H1 (cell line): ENCODE data around the gene BRMS1L. TPM values are rescaled to one million over a fixed set of nuclear protein-coding genes. Genes with fewer than 3 reads are reported as not detected.

ENCODE experiments used
- CTCF ChIA-PET: fragments of 300-600 bp; sonication (Branson Sonifier 250); formaldehyde crosslinking; loops from one replicate; lab custom pipeline; 2021; ENCODE audit not compliant: partially characterized antibody; lab: Charles Lee
- POLR2A ChIA-PET: fragments of 300-600 bp; sonication (Branson Sonifier 250); formaldehyde crosslinking; loops from one replicate; lab custom pipeline; 2021; ENCODE audit warnings: inconsistent platforms; ENCODE audit not compliant: partially characterized antibody; lab: Charles Lee
- DNase-seq, 2 experiments: peaks; one replicate each; pipeline versions ENCODE4 v3.0.0 to v3.0.0-alpha.2; 2010 to 2022; ENCODE audit warnings: low spot score in 2 of 2, low read depth in 1 of 2, mixed read lengths in 1 of 2
- FAIRE-seq: peaks from 2 replicates; lab custom pipeline; 2011; peaks lifted over from hg19 to GRCh38; lab: Jason Lieb, UNC
- H2AFZ ChIP-seq: 2 replicates; pipeline ENCODE4 v1.8.1; 2012; ENCODE audit warnings: low read length, inconsistent platforms
- H2AK5ac ChIP-seq: 2 replicates; pipeline ENCODE4 v1.6.1; 2013; ENCODE audit warnings: low read depth, low read length
- H2BK120ac ChIP-seq: replicated peaks from 2 replicates; pipeline ENCODE3; 2013; ENCODE audit warnings: low read depth, low read length, inconsistent platforms
- H2BK12ac ChIP-seq: 2 replicates; pipeline ENCODE4 v1.6.1; 2013; ENCODE audit warnings: low read depth, low read length
- H2BK15ac ChIP-seq: 2 replicates; pipeline ENCODE4 v1.6.1; 2013; ENCODE audit warnings: low read length
- H2BK20ac ChIP-seq: 2 replicates; pipeline ENCODE4 v1.6.1; 2013; ENCODE audit warnings: low read length
- H2BK5ac ChIP-seq: 2 replicates; pipeline ENCODE4 v1.6.1; 2013; ENCODE audit warnings: low read depth, low read length
- H3K14ac ChIP-seq: 2 replicates; pipeline ENCODE4 v1.6.1; 2013; ENCODE audit warnings: inconsistent platforms; ENCODE audit not compliant: insufficient read length
- H3K18ac ChIP-seq: 2 replicates; pipeline ENCODE4 v1.6.1; 2013; ENCODE audit warnings: low read length; ENCODE audit errors: extremely low read depth
- H3K23ac ChIP-seq: 2 replicates; pipeline ENCODE4 v1.6.1; 2013; ENCODE audit warnings: inconsistent platforms; ENCODE audit not compliant: insufficient read length
- H3K23me2 ChIP-seq: 2 replicates; pipeline ENCODE4 v1.6.1; 2013; ENCODE audit warnings: low read depth, low read length
- H3K27ac ChIP-seq: 2 replicates; pipeline ENCODE4 v1.6.1; 2011; ENCODE audit warnings: low read depth, low read length, inconsistent platforms
- H3K27me3 ChIP-seq, 4 experiments: replicated peaks in 1 of 4; 1 replicate in 1 of 4; 2 replicates in 3 of 4; pipeline versions ENCODE4 v1.6.1 to v1.8.1; 2011 to 2013; ENCODE audit warnings: low read length in 3 of 4, mild to moderate bottlenecking in 3 of 4, inconsistent platforms in 2 of 4, mixed read lengths in 2 of 4, moderate library complexity in 1 of 4; ENCODE audit not compliant: control insufficient read depth in 3 of 4, insufficient read depth in 3 of 4; ENCODE audit errors: extremely low read depth in 1 of 4
- H3K36me3 ChIP-seq, 4 experiments: 2 replicates each; pipeline versions ENCODE4 v1.6.1 to v1.8.1; 2011 to 2013; ENCODE audit warnings: mild to moderate bottlenecking in 4 of 4, low read length in 3 of 4, moderate library complexity in 2 of 4, control low read depth in 1 of 4, inconsistent platforms in 1 of 4; ENCODE audit not compliant: insufficient read depth in 4 of 4, control insufficient read depth in 2 of 4
- H3K4ac ChIP-seq: replicated peaks from 2 replicates; pipeline ENCODE3; 2013; ENCODE audit warnings: low read length, low read depth, mixed read lengths, inconsistent platforms; ENCODE audit not compliant: insufficient read length
- H3K4me1 ChIP-seq, 4 experiments: replicated peaks in 1 of 4; 1 replicate in 1 of 4; 2 replicates in 3 of 4; pipeline versions ENCODE4 v1.6.1 to v1.8.1; 2011 to 2013; ENCODE audit warnings: low read length in 3 of 4, inconsistent platforms in 2 of 4, mixed read lengths in 1 of 4; ENCODE audit not compliant: insufficient read depth in 4 of 4, control insufficient read depth in 3 of 4
- H3K4me2 ChIP-seq, 2 experiments: 2 replicates each; pipeline versions ENCODE4 v1.6.1 to v1.8.1; 2011 to 2013; ENCODE audit warnings: low read depth in 2 of 2, low read length in 2 of 2, control low read depth in 1 of 2, inconsistent platforms in 1 of 2, mild to moderate bottlenecking in 1 of 2; ENCODE audit not compliant: insufficient read depth in 1 of 2
- H3K4me3 ChIP-seq, 4 experiments: fragments of 200-600, 300-600 bp in 1 of 4; sonication (generic), shearing (Covaris generic), sonication (Bioruptor Twin) in 1 of 4; 2 replicates each; pipeline versions ENCODE4 v1.5.1 to v1.8.1; 2011 to 2016; ENCODE audit warnings: low read length in 4 of 4, low read depth in 3 of 4, control low read depth in 2 of 4, inconsistent platforms in 2 of 4, mild to moderate bottlenecking in 2 of 4, mixed read lengths in 1 of 4, moderate library complexity in 1 of 4; ENCODE audit not compliant: insufficient read depth in 2 of 4; ENCODE audit errors: extremely low read depth in 1 of 4
- H3K56ac ChIP-seq: replicated peaks from 2 replicates; pipeline ENCODE3; 2013; ENCODE audit warnings: low read depth, mild to moderate bottlenecking, mixed read lengths, low read length, inconsistent platforms; ENCODE audit not compliant: insufficient read length
- H3K79me1 ChIP-seq: 2 replicates; pipeline ENCODE4 v1.6.1; 2013; ENCODE audit warnings: low read depth, low read length, control low read depth
- H3K79me2 ChIP-seq, 2 experiments: 2 replicates each; pipeline versions ENCODE4 v1.6.1 to v1.8.1; 2012 to 2013; ENCODE audit warnings: low read length in 2 of 2, mild to moderate bottlenecking in 2 of 2, inconsistent platforms in 1 of 2; ENCODE audit not compliant: insufficient read depth in 2 of 2, control insufficient read depth in 1 of 2
- H3K9ac ChIP-seq, 4 experiments: replicated peaks in 1 of 4; 1 replicate in 1 of 4; 2 replicates in 3 of 4; pipeline versions ENCODE4 v1.6.1 to v1.8.1; 2011 to 2013; ENCODE audit warnings: low read depth in 3 of 4, low read length in 3 of 4, control low read depth in 2 of 4, mild to moderate bottlenecking in 2 of 4, moderate library complexity in 2 of 4, inconsistent platforms in 1 of 4; ENCODE audit errors: extremely low read depth in 1 of 4
- H3K9me3 ChIP-seq, 2 experiments: 2 replicates each; pipeline versions ENCODE4 v1.6.1 to v1.8.1; 2012 to 2013; ENCODE audit warnings: mild to moderate bottlenecking in 2 of 2, moderate library complexity in 2 of 2, control low read depth in 1 of 2, inconsistent platforms in 1 of 2, low read depth in 1 of 2, low read length in 1 of 2, mixed read lengths in 1 of 2; ENCODE audit not compliant: insufficient read depth in 2 of 2
- H4K20me1 ChIP-seq, 2 experiments: replicated peaks in 1 of 2; 2 replicates each; pipeline versions ENCODE3 to v1.8.1; 2011 to 2013; ENCODE audit warnings: inconsistent platforms in 2 of 2, low read length in 2 of 2, mild to moderate bottlenecking in 1 of 2; ENCODE audit not compliant: insufficient read depth in 2 of 2, control insufficient read depth in 1 of 2
- H4K5ac ChIP-seq: 2 replicates; pipeline ENCODE4 v1.6.1; 2013; ENCODE audit warnings: low read length, low read depth, mixed read lengths, inconsistent platforms; ENCODE audit not compliant: insufficient read length
- H4K8ac ChIP-seq: 2 replicates; pipeline ENCODE4 v1.8.0; 2013; ENCODE audit warnings: mild to moderate bottlenecking, moderate library complexity, low read length, inconsistent platforms; ENCODE audit not compliant: insufficient read depth; ENCODE audit errors: extremely low read depth
- H4K91ac ChIP-seq: replicated peaks from 2 replicates; pipeline ENCODE3; 2013; ENCODE audit warnings: low read length, mixed read lengths, inconsistent platforms; ENCODE audit not compliant: insufficient read length
- BACH1 ChIP-seq: IDR thresholded peaks from 2 replicates; pipeline ENCODE4 v1.6.1; 2012; ENCODE audit warnings: low read length, improper control_type of control experiment
- BCL11A ChIP-seq, 2 experiments: IDR thresholded peaks; one replicate each; pipeline ENCODE4 v1.6.1; 2011; ENCODE audit warnings: low read depth in 2 of 2, low read length in 2 of 2, mild to moderate bottlenecking in 2 of 2
- CTBP2 ChIP-seq: IDR thresholded peaks from 2 replicates; pipeline ENCODE4 v1.7.0; 2011; ENCODE audit warnings: borderline replicate concordance, mild to moderate bottlenecking, moderate library complexity, mixed read lengths, low read length; ENCODE audit not compliant: insufficient read depth, insufficient read length
- EZH2 ChIP-seq: fragments of 200-600 bp; sonication (generic); IDR thresholded peaks from 2 replicates; pipeline ENCODE4 v1.7.1; 2012; ENCODE audit warnings: low read depth, mild to moderate bottlenecking, moderate library complexity, low read length, inconsistent platforms; ENCODE audit not compliant: severe bottlenecking
- JUND ChIP-seq: IDR thresholded peaks from 2 replicates; pipeline ENCODE4 v1.6.1; 2011; ENCODE audit warnings: mild to moderate bottlenecking, improper control_type of control experiment, low read length
- NANOG ChIP-seq: IDR thresholded peaks from 2 replicates; pipeline ENCODE4 v1.6.1; 2011; ENCODE audit warnings: low read length, low read depth, mild to moderate bottlenecking, inconsistent platforms; ENCODE audit not compliant: insufficient read depth, poor library complexity, severe bottlenecking
- PHF8 ChIP-seq: fragments of 200-600 bp; sonication (generic); conservative IDR thresholded peaks from 2 replicates; pipeline ENCODE4 v1.7.1; 2012; ENCODE audit warnings: low read depth, mild to moderate bottlenecking, inconsistent platforms, low read length, moderate library complexity
- SAP30 ChIP-seq: fragments of 300-600 bp; sonication (generic); IDR thresholded peaks from 2 replicates; pipeline ENCODE4 v1.7.1; 2012; ENCODE audit warnings: low read length, moderate library complexity, mild to moderate bottlenecking, inconsistent platforms; ENCODE audit not compliant: insufficient read depth, insufficient replicate concordance
- SIRT6 ChIP-seq: IDR thresholded peaks from one replicate; pipeline ENCODE4 v1.7.1; 2012; ENCODE audit warnings: low read length, inconsistent platforms
- WGBS, 2 experiments: shearing (Covaris generic) in 1 of 2; methylation state at CpG; one replicate each; pipeline versions ENCODE4 v1.1.6 to v1.1.7; 2013 to 2015; ENCODE audit warnings: low lambda C conversion rate in 2 of 2, mixed read lengths in 2 of 2, inconsistent platforms in 1 of 2, low coverage in 1 of 2, missing lambda C conversion rate in 1 of 2; ENCODE audit not compliant: insufficient replicate concordance in 2 of 2, insufficient coverage in 1 of 2, insufficient read length in 1 of 2; ENCODE audit errors: extremely low coverage in 1 of 2, missing lambda C conversion rate in 1 of 2; 5-methylcytosine and 5-hydroxymethylcytosine counted together
- polyA plus RNA-seq, 7 experiments: library from polyadenylated mRNA; depleted of rRNA in 3 of 7; stranded (reverse) in 5 of 7; unstranded in 2 of 7; fragments of >200 nt in 5 of 7; fragments of 200-250 nt in 2 of 7; gene quantifications; 1 replicate in 5 of 7; 2 replicates in 1 of 7; 4 replicates in 1 of 7; pipeline versions ENCODE4 v1.2.1 to v1.2.3, GENCODE V29; 2011 to 2013; ENCODE audit warnings: missing spikeins in 2 of 7, mixed read lengths in 2 of 7
- total RNA-seq: library from RNA; stranded (reverse); fragmentation: NEBNext Ultra II Directional; extraction: Animal tissue kit (Norgen Biotek cat#: 25700); gene quantifications from 2 replicates; pipeline ENCODE4 v1.2.1, GENCODE V29; 2021

Gene BRMS1L
- total and polyA plus RNA-seq, 2 of the 8 experiments (the other 6 are each of a cell fraction or from before 2014, with no cell fraction given), result 4.4 to 10.9 TPM

- POLR2A ChIA-PET, result interaction anchor here (0.7 to 1.6 kb wide), 2 partner anchors 8 to 478 kb away, joined by 3 to 4 read pairs; no protein-coding TSS in a partner anchor
- 94% methylated on average over 5 of the region's 6 CpGs; no CpG with 5 or more reads in 1 of the 2 experiments for WGBS, 2 experiments
- Histone ChIP-seq H3K23ac (no peak overlapping the region), H4K91ac (no peak overlapping the region), H2AK5ac (no peak overlapping the region), H3K14ac (no peak overlapping the region), H2BK5ac (no peak overlapping the region), H2BK12ac (no peak overlapping the region), H4K8ac (no peak overlapping the region), H3K56ac (no peak overlapping the region), H3K4ac (no peak overlapping the region), H3K9me3 (no peaks in the 10 kb centered on the region), H3K4me3 (no peak overlapping the region), H2BK20ac (no peak overlapping the region), H3K27ac (no peak overlapping the region), H3K23me2 (no peaks in the 10 kb centered on the region), H2BK15ac (no peak overlapping the region), H2BK120ac (no peak overlapping the region), H3K36me3 (no peaks in the 10 kb centered on the region), H4K20me1 (no peaks in the 10 kb centered on the region), H4K5ac (no peak overlapping the region), H3K4me1 (no peaks in the 10 kb centered on the region), H3K79me2 (peaks cover 0 to 39% of the 10 kb centered on the region in 2 experiments; a peak in 2 of 4 replicates), H3K18ac (no peak overlapping the region), H2AFZ (no peak overlapping the region), H3K79me1 (no peaks in the 10 kb centered on the region), H3K27me3 (no peaks in the 10 kb centered on the region), H3K4me2 (no peak overlapping the region), H3K9ac (no peak overlapping the region)
- FAIRE-seq (no peak), DNase-seq (no peak)
- TF ChIP-seq PHF8, result no peak
- TF ChIP-seq EZH2, result no peak
- no peak for TF ChIP-seq SAP30
- no peak for TF ChIP-seq NANOG
- TF ChIP-seq BCL11A (IDR thresholded peaks at IDR 0.05; ENCODE audit: low read depth in 2 of 2, low read length in 2 of 2), result no peak
- no peak for TF ChIP-seq CTBP2
- TF ChIP-seq JUND, result no peak
- no peak for TF ChIP-seq SIRT6
- TF ChIP-seq BACH1, result no peak
- CTCF ChIA-PET, result interaction anchor here (1.1 to 1.8 kb wide), 5 partner anchors 10 to 23 kb away, joined by 3 to 8 read pairs (median 4); no protein-coding TSS in a partner anchor
Measured at GRCh38 chr14:35797796-35798195, 28.3 kb upstream of the BRMS1L start.
